Peyer's patch (tissue), 4 donors: ENCODE data around the gene CPEB4.

Experiments
- CTCF ChIP-seq, 6 experiments: fragments of 450-650 bp in 4 of 6; fragments of 200-600 bp in 2 of 6; sonication (generic) in 1 of 6; IDR thresholded peaks; one replicate each; pipeline ENCODE4 v1.5.1; 2017 to 2019; ENCODE audit warnings: antibody characterized with exemption in 6 of 6, mild to moderate bottlenecking in 3 of 6, moderate library complexity in 1 of 6
- POLR2A ChIP-seq, 2 donors: fragments of 450-650 bp; IDR thresholded peaks; one replicate each; pipeline ENCODE4 v1.5.1; 2017; ENCODE audit warnings: antibody characterized with exemption in 2 of 2, mild to moderate bottlenecking in 2 of 2, moderate library complexity in 2 of 2

- TF ChIP-seq POLR2A (IDR thresholded peaks at IDR 0.05) (no peak), CTCF (IDR thresholded peaks at IDR 0.05) (no peak)
Observed at GRCh38 chr5:174010365-174010764, 122.2 kb downstream of the CPEB4 start.
